ENCODE results near the gene NTM.

Gene NTM

DNA sequence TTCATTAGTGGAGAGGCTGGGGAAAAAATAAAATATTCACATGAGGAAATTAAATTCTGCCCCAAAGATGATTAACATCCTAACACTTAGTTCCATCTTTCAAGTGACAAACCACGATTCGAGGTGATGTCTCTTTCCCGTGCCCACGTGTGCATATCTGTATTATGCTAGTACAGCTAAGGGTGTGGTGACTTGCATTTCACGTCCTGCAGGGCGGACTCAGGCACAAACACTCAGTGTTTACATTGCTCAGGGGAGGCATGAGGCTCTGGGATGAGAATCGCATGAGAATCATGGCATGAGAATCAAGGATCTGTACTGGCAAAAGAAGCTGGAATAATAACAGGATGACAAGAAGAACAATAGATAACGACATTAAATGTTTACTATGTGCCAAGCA is 179.4 kb downstream of the NTM start:
- no peak for DNase-seq (ENCODE audit: low read depth, low spot score)

- no peak for DNase-seq (ENCODE audit: low read depth, low spot score)
Observed at GRCh38 chr11:131560287-131560686, 189.9 kb downstream of the NTM start.

DNA sequence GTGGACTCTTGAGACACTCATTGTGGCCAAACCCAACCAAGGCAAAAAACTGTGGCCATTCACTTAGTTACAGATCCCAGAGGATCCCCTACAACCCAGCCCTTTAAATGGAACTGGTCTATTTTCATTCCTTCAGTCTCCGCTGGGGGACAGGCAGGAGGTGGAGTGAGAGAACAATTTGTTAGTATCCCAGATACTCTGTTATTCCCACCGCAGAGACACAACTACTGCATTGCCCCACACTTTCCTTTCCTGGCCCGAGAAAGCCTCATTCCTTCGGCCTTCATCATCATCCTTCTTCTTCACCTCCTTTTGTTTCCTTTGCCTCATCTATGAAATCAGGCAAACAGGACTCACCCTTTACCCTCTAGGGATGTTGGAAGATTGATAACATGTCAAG is 191.1 kb downstream of the NTM start:
- no peak for DNase-seq (ENCODE audit: low read depth, low spot score)

DNA sequence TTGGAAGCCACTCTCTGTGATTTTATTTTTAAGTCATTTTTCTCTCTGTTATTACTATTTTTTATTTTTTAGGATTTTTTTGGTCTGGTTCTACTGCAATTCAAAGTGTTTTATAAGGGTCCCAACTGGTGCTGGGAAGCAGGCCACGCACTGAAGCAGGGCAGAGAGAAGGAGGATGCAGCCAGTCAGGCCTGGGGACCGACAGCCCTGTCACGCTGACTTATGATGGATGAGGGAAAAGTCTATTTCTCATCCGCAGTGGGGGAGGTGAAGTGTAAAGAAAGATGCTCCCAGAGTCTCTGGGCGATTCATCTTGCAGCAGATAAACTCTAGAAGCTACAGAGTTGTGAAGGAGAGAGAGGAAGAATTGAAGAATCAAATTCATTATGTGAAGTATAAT is 191.6 kb downstream of the NTM start:
- no peak for DNase-seq (ENCODE audit: low read depth, low spot score)

DNA sequence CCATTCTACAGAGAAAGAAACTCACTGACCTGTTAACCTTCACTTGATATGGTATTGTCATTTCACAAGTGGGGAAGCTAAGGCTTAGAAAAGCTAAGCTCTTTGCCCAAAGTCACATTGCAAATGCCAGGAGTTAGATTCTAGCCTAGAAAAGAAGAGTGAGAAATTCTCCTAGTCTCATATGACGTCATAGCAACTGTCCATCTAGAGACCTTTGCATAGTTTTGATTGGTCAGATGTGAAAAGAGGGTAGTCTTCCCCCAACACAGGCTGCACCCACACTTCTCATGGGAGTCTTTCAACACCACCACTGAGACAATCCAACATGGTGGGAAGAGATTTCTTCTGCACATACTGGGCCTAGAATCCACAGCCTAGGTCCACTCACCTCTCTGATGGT is 197.9 kb downstream of the NTM start:
- no peak for DNase-seq (ENCODE audit: low read depth, low spot score)

- DNase-seq (ENCODE audit: low read depth, low spot score): no peak
Observed at GRCh38 chr11:131571571-131571970, 201.2 kb downstream of the NTM start.

DNA sequence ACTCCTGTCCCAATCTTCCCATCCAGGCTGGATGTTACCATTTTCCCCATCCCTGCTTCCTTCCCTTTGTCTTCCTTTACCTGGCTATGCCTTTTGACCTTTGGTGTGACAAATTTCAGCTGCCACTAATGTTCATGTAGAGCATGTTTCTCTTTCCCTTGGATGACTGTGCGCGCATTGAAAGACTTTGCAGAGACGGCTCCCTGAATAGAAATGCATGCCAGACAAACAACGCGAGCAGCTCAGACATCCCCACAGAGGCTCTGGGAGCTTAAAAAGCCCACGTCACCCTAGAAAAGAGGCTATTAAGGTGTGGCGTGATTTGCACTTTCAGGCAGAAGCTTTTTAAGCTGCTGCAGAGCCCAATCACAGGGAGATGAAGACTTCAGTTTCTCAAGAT is 202.0 kb downstream of the NTM start:
- no peak for DNase-seq (ENCODE audit: low read depth, low spot score)

GRCh38 chr11:131579932-131580387 is 209.5 kb downstream of the NTM start:
- no peak for DNase-seq (ENCODE audit: low read depth, low spot score)

DNA sequence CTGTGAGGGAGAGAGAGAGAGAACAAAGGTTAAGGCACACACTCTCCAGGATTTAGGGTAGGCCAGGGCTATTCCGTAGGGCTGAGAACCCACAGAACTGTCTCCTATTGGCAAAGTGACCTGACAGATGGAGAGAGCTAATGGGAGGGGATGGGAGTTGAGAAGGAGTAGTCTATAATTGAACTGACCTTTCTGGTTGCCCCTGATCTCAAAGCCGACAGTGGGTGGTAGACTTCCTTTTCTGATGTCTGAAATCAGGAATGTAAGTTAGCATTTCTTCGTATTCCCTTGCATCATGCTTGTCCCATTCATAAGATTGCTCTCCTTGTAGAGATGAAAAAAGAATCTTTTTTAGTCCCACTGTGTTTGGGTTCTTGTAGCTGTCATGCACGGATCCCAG is 210.1 kb downstream of the NTM start:
- no peak for DNase-seq (ENCODE audit: low read depth, low spot score)

- no peak for DNase-seq (ENCODE audit: low read depth, low spot score)
Observed at GRCh38 chr11:131581046-131581445, 210.6 kb downstream of the NTM start.

DNA sequence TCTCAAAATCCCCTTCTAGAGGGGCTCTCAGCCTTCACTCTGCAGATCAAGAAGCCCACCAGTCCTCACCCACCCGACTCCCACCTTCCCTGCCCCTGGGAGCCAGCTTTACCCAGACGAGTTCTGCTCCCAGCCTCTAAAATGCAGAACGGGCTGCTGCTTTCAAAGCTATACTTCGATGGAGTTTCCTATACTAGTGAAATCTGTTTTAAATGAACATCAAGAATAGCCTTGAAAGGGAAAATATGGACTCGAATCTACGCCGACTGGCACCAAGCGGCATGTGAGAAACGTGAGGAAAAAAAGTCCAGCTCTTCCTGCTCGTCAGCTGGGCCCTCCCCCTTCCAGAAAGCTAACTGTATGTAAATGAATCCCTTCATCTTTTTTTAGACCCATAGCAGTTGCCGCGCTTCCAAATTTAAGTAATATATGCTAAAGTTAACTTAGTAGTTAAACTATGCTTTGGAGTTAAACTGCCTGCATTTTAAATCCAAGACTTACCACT is 211.7 kb downstream of the NTM start:
- no peak for DNase-seq (ENCODE audit: low read depth, low spot score)

- no peak for DNase-seq (ENCODE audit: low read depth, low spot score)
Observed at GRCh38 chr11:131583421-131583820, 213.0 kb downstream of the NTM start.

DNA sequence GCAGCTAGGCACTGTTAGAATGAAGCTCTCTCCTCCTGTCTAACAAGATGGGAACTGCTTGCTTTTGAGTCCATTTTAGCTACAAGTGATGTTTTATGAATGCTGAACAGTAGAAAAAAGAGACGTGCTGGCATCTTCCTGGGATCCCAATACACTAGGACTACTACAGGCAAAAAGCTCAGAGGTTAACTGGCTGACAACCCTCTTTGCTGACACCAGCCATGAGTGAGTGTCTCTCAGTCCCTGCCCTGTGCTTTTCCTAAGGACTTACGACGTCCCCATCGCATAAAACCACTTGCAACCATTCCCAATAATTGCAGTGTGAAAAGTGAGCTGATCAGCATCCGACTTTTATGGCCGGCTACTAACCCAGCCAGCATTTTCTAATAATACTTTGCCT is 213.5 kb downstream of the NTM start:
- no peak for DNase-seq (ENCODE audit: low read depth, low spot score)

- DNase-seq (ENCODE audit: low read depth, low spot score): no peak
Observed at GRCh38 chr11:131584785-131585592, 214.6 kb downstream of the NTM start.

DNA sequence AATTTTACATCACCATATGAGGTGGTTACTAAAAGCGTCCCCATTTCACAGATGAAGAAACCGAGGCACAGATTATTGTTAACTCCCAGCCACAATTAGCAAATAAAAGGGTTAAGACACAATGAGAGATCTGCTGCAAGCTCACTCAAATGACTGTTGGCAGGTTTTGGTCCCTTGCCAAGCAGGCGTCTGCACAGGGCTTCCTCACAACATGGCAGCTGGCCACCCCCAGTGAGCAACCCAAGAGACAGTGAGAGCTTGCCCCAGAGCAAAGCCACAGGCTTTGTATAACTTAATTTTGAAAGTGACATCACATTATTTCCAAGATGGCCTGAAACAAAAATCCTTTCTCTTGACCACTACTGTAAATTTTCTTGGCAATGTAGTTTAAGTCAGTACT is 217.6 kb downstream of the NTM start:
- DNase-seq (ENCODE audit: low read depth, low spot score): no peak

- DNase-seq (ENCODE audit: low read depth, low spot score): no peak
Observed at GRCh38 chr11:131591051-131591461, 220.6 kb downstream of the NTM start.

DNA sequence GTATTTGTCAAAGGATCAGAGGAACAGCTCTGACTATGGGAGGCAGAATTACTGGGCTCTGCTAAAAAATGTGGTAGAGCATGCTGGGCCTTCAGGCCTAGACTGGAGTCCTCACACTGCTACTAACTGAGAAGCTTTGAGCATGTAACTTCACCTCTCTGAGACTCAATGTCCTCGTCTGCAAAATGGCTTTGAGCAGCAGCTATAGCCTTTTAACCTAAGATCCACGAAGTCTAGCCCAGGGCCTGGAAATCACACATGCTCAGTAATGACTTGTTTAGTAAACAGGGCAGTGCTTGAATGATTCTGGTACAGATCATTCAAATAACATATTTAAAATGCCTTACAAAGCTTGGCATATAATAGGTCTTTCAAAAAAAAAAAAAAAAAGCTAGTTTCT is 221.7 kb downstream of the NTM start:
- no peak for DNase-seq (ENCODE audit: low read depth, low spot score)

DNA sequence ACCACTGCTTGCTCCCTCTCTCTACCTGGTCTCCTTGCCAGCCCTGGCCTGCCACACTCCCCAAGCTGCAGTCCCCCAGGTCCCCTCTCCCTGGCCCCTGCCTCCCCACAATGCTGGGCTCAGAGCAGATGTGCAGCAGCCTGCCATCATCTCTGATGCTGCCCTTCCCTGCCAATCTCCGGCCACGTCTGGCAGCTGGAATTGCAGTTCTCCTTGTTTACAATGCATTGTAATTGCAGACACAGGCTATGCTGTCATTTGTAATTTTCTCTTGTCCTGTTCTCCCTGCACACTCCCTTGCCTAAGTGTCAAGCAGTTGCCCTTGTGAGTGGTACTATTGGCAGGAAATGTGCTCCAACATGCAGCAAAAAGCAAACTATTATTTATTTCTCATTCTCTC is 222.3 kb downstream of the NTM start:
- no peak for DNase-seq (ENCODE audit: low read depth, low spot score)

GRCh38 chr11:131593301-131593700 is 222.9 kb downstream of the NTM start:
- DNase-seq (ENCODE audit: low read depth, low spot score): no peak

- DNase-seq (ENCODE audit: low read depth, low spot score): no peak
Observed at GRCh38 chr11:131595797-131596196, 225.4 kb downstream of the NTM start.

GRCh38 chr11:131597890-131598289 is 227.5 kb downstream of the NTM start:
- no peak for DNase-seq (ENCODE audit: low read depth, low spot score)

DNA sequence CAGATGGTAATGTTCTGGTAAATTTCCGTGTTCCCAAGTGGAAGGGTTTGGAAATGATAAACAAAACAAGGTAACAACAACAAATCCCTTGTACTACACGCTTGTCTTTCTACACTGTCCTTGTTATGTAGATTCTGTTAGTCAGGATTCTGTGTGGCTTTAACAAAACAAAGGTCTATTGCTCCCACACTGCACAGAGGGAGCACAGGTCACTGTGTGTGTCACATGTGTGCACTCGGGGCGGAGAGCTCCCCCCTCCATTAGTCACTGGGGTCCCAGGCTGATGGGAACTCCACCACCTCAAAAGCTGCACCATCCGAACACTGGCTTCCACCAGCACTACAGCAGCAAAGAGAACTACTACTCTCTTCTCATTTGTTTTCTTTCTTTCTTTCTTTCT is 227.9 kb downstream of the NTM start:
- DNase-seq (ENCODE audit: low read depth, low spot score): no peak

DNA sequence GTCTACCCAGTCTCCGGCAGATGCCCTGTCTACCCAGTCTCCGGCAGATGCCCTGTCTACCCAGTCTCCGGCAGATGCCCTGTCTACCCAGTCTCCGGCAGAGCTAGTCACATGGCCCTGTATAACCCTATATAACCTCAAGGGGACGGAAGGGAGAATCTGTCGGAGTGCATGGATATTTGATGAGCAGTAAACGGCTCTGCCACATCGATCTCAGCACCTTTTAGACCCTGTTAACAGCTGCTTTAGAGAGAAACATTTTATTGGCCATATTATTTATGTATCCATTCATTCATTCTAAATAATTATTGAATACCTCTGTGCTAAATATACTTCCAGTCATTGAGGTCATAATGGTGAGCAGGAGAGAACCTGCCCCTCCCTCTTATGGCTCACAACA is 228.9 kb downstream of the NTM start:
- no peak for DNase-seq (ENCODE audit: low read depth, low spot score)

DNA sequence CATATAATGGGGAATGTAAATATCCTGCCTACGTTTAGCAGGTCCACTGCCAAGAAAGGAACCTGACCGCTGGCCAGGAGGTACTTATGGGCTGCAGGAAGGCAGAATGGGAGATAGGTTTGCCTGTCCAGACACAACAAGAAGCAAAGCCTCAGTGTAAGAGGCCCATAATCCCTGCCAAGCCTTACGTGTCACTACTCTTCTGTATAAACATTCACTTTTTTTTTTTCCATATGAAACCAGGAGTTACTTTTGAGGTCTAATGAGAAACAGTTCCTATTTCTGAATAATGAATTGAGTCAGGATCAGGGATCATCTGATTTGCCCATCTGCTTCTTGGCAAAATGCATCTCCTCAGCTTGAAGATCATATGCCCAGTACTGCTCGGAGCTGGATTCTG is 230.2 kb downstream of the NTM start:
- no peak for DNase-seq (ENCODE audit: low read depth, low spot score)
